ENCODE results near the gene H1-8.

Gene H1-8

GRCh38 chr3:129595544-129596193 lies 52.7 kb downstream of the H1-8 start:
- no peak for FAIRE-seq

- FAIRE-seq: no peak
Measured at GRCh38 chr3:129596194-129597086, 53.5 kb downstream of the H1-8 start.

- FAIRE-seq: no peak
Measured at GRCh38 chr3:129597087-129597999, 54.4 kb downstream of the H1-8 start.

GRCh38 chr3:129598000-129598381 lies 55.0 kb downstream of the H1-8 start:
- no peak for FAIRE-seq

GRCh38 chr3:129598484-129598883 lies 55.5 kb downstream of the H1-8 start:
- no peak for FAIRE-seq

GRCh38 chr3:129599073-129599472 lies 56.1 kb downstream of the H1-8 start:
- no peak for FAIRE-seq

- FAIRE-seq: no peak
Measured at GRCh38 chr3:129599607-129600006, 56.6 kb downstream of the H1-8 start.

GRCh38 chr3:129600348-129600747 lies 57.4 kb downstream of the H1-8 start:
- no peak for FAIRE-seq
